GM19351 (cell line): ENCODE results near the gene TNNI2.
"Not testable (repeated sequence)": the region's sequence is repeated elsewhere in the genome, so short reads cannot be mapped to it uniquely, and the experiment has no call there.

ENCODE experiments used
- ATAC-seq: cut with Tn5 transposase; IDR thresholded peaks from one replicate; pipeline ENCODE4 v1.9.1; 2021; ENCODE audit warnings: mild to moderate bottlenecking, moderate library complexity; ENCODE audit not compliant: unreplicated experiment

Gene TNNI2

DNA sequence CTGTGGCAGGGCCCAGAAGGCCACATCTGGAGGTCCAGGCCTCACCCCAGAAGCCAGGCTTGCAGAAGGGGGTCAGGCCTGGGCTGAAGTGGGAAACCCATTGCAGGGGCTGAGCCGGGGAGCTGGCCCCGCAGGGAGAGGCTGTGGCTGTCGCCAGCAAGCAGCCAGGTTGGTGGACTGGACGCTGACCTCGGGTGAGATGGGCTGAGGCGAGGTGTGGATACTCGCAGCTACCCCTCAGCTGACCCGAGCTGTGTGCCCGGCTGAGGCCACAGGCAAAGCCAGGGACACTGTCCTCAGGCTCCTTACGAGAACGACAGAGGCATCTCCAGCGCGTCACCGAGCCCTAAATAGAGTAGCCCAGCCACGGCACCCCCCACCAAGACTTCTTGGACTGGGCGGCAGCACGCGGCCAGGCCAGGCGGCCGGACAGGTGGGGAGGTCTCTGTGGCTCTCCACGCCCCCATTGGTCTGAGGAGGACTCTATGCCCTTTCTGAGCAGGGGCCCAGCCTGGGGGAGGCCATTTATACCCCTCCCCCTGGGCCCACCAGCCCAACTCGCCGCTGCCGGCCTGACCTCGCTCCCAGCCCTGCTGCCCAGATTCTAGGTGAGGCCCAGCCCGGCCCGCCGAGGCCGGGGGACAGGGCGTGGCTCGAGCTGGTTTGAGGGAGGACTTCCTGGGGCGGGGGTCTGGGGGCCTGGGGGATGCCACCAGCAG lies at the start of gene TNNI2:
Gene TNNI2, plus strand, starts transcription at position 556 of the 719 bp plus-strand sequence. CDS start 716 bp downstream, outside the sequence.
- ATAC-seq: no peak

DNA sequence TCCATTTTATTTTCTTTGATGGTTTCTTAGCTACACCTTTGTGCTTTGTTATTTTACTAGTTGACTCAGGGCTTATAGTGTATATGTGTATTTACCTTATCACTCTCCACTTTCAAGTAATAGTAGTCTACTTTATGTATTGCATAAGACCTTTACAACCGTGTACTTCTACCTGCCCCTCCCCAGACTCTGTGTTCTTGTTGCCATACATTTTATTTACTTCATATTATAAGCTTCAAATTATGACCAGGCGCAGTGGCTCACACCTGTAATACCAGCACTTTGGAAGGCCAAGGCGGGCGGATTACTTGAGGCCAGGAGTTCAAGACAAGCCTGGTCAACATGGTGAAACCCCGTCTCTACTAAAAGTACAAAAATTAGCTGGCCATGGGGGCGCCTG lies 46.9 kb upstream of the TNNI2 start:
- no peak for ATAC-seq

DNA sequence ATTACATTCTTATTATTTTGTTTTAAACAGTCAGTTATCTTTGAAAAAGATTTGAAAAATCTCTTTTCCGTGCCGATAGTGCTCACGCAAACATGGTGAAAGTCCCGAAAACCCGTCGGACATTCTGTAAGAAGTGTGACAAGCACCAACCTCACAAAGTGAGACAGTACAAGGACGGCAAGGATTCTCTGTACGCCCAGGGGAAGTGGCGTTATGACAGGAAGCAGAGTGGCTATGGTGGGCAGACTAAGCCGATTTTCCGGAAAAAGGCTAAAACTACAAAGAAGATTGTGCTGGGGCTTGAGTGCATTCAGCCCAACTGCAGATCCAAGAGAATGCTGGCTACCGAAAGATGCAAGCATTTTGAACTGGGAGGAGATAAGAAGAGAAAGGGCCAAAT lies 46.3 kb upstream of the TNNI2 start:
- no peak for ATAC-seq

DNA sequence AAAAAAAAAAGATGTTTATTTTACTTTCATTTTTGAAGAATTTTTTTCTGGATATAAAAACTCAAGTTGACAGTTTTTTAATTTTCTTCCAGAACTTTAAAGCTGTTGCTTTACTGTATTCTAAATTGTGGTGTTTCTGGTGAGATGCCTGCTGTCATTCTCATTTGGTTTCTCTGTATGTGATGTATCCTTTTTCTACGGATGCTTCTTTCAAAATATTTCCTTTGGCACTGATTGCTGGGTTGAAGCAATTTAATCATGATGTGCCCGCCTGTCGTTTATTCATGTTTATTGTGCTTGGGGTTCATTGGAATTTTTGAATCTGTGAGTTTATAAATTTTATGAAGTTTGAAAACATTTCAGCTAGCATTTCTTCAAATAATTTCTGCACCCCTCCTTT lies 45.7 kb upstream of the TNNI2 start:
- no peak for ATAC-seq

DNA sequence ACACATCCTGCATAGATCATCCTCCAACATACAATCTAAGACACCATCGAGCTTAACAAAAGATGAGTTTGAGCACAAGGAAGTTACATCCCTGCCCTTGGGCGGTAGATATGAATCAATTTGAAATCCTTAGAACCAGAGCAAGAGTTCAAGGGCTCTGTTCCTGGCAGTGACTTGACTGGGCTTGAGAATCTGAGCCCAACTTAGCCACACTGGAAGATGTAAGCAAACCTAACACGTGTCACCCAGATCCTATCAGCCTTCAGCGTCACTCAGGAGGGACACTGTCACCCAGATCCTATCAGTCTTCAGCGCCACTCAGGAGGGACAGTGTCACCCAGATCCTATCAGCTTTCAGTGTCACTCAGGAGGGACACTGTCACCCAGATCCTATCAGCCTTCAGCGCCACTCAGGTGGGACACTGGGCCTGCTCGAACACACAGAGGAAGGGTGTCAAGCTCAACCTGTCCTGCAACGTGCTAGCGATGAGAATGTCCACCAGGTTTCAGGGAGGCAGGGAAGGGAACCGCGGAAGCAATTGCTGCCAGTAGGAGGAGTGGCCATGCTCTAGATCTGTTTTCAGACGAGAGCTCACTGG lies 42.3 kb upstream of the TNNI2 start:
- ATAC-seq: no peak

DNA sequence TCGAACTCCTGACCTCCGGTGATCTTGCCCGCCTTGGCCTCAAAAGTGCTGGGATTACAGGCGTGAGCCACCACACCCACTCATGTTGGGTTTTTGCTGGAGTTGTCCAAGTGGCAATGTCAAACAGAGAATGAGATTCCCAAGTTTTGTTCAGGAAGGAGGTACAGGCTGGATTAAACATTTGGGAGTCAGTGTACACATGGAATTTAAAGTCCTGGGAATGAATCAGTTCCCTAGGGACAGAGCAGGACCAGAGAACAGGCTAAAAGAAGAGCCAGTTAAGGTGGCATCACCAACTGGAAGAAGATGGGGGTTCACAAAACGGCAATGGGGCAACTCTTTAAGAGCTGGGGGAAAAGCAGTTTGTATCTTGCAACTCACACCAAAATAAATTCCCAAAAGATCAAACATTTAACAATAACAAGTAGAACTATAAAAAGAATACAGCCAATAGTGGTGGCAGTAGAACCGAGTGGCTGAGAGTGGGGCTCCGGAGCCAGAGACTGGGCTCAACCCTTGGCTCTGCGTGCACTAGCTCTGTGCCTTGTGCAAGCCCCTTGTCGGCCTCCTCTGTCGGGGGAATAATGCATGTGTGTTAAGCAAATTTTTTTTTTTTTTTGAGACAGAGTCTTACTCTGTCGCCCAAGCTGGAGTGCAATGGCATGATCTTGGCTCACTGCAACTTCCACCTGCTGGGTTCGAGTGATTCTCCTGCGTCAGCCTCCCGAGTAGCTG lies 41.2 kb upstream of the TNNI2 start:
- no peak for ATAC-seq

DNA sequence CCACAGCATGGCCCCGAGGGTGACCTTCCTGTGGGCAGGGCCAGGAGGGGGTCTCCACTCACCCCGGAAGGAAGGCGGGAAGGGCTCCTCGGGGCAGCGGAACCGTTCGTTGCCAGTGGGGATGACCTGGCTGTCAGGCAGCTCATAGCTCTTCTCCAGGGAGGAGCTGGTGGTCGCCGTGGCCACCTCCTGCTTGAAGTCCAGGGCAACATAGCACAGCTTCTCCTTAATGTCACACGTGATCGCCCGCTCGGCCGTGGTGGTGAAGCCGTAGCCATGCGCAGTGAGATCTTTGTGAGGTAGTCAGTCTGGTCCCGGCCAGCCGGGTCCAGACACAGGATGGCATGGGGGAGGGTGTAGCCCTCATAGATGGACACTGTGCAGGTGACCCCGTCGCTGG lies 35.5 kb upstream of the TNNI2 start:
- ATAC-seq: no peak

DNA sequence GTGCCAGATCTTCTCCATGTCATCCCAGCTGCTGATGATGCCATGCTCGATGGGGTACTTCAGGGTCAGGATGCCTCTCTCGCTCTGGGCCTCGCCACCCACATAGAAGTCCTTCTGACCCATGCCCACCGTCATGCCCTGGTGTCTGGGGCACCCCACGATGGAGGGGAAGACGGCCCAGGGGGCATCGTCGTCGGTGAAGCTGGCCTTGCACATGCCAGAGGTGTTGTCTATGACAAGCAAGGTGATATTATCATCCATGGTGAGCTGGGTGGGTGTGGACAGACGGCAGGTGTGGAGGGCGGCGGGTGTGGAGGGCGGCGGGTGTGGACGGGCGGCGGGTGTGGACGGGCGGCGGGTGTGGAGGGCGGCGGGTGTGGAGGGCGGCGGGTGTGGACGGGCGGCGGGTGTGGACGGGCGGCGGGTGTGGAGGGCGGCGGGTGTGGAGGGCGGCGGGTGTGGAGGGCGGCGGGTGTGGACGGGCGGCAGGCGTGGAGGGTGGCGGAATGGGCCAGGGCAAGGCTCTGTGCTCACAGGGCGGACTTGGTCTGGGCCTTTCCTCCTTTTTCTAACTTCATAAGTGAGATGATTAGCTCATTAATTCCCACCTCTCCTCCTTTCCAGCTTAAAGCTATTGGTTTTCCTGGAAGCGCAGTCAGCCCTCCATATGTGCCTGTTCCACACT lies 34.8 kb upstream of the TNNI2 start:
- not testable (repeated sequence) for ATAC-seq

DNA sequence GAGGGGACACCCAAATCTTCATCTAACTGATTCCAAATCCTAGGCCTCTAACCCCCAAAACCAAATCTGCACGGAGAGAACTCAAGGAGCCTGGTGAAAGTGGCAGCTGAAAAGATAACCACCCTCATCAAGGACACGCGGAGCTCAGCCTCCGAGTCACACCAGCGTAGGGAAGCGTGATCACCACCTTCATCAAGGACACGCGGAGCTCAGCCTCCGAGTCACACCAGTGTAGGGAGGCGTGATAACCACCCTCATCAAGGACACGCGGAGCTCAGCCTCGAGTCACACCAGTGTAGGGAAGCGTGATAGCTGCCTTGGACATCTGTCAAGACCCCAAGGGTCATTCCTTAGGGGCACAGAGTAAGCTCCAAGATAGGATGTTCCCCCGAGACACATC lies 33.3 kb upstream of the TNNI2 start:
- no peak for ATAC-seq

DNA sequence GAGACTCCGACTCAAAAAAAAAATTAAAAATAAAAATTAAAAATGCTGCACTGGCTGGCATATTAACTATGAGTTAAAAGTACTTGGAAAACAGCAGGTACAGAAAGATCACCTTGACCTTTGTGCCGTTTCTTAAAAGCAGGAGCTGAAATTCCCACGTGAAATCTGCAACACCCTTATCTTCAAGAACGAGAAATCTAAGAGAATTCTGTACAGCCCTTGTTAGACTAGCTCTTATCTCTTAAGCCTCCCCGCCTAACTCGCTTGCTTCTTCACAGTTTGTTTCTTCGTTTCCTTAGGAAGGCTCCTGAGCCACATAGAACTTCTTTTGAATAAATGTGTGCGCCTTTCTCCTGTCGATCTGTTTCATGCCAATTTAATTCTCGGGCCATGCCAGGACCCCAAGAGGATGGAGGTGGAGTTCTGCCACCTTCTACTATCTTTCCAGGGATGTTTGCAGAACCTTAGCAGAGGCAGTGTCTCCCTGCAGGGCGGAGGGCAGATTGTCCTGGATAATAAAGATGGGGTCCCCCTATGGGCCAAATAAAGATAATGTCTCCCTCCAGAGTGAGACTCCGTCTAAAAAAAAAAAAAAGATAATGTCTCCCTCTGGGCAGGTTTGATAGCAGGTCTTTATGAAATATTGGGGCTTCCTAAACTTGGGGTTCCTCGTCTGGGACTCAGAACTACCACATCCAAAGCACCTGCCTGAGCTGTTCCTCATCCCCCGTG lies 31.4 kb upstream of the TNNI2 start:
- no peak for ATAC-seq

DNA sequence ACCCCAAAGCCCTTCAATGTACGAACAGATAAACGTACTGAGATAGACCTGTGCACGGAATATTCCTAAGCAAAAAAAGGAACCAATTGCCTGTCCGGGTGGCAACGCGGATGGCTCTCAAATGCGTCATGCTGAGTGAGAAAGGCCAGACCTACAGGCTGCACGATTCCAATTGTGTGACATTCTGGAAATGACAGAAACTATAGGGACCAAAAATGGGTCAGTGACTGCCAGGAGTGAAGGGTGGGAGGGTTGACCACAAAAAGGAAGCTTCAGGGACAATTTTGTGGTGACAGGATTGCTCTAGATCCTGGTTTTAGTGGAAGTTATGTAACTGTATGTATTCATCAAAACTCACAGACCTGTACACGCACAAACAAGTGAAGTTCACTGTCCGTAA lies 28.0 kb upstream of the TNNI2 start:
- ATAC-seq: no peak

DNA sequence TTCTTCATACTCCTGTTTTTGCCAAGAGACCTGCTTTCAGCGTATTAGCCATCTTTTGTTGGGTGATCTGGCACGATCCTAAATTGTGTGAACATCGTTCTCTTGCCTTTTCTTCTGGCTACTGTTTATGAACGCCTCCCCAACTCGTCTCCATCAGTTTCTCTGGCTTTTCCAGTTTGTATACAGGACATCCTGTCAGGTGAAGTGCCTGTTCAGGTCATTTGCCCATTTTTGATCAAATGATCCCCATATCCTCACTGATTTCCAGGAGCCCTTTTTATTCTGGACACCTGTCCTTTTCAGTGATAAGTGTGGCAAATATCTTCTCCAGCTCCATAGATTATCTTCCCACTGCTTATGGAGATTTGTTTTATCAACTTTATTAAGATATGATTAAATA lies 26.5 kb upstream of the TNNI2 start:
- ATAC-seq: no peak

DNA sequence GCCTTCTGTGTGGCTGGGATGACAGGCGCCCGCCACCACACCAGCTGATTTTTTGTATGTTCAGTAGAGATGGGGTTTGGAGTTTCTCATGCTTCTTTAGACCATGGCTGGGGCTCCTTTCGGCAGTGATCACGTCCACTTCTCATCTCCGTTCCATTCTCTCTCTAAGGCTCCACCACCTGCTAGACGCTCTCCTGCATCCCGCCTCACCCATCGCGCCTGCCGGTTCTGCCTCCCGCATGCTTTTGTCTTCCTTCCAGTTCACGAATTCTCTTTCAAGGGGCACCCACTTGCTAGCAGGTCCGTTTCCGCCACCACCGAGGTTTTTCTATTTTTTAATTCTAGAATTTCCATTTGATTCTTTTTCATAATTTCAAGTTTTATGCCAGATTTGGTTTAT lies 26.0 kb upstream of the TNNI2 start:
- no peak for ATAC-seq

DNA sequence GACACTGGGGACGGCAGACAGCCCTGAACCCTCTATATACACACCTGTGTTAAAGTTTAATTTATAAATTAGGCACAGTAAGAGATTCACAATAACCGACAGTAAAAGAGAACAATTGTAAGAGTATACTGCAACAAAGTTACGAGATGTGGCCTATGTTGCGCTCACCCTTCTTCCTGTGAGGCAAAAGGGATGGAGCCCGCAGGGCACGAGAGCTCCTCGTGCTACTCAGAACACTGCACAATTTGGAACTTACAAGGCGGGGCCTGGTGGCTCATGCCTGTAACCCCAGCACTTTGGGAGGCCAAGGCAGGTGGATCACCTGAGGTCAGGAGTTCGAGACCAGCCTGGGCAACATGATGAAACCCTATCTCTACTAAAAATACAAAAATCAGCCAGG lies 25.4 kb upstream of the TNNI2 start:
- not testable (repeated sequence) for ATAC-seq

DNA sequence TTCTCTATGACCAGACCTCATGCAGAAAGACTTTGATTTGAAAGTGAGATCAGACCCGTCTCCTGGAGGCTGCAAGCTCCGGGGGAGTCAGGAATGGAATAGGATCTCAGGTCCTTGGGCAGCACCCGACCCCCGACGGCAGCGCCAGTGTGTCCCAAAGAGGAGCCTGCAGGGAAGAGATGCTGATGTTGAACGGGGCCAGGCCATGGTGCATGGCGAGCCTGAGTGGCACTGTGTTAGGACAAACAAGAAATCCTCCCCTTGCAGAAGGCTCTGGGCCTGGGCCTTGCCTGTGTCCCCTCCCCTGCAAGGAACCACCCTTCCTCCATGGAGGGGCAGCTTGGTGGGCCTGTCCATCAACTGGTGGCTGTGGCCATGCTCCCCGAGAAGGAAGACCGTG lies 24.1 kb upstream of the TNNI2 start:
- no peak for ATAC-seq

DNA sequence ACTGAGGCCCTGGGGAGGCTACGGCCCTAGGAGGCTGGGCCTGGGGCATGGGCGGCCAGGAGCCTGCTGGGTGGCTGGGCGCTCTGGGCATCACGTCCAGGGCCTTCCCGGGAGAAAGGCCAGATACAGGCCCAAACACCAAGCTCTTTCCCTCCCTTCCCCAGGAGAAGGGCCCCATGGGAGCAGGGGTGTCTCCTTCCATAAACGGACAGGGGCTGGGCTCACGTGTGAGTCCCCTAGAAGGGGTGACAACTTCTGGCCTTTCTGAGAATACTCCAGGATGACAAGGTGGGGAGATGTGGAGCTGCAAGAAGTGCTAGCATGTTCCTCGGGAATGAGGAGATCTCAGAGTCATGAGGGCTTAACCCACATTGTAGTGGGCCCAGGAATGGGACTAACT lies 23.5 kb upstream of the TNNI2 start:
- no peak for ATAC-seq

DNA sequence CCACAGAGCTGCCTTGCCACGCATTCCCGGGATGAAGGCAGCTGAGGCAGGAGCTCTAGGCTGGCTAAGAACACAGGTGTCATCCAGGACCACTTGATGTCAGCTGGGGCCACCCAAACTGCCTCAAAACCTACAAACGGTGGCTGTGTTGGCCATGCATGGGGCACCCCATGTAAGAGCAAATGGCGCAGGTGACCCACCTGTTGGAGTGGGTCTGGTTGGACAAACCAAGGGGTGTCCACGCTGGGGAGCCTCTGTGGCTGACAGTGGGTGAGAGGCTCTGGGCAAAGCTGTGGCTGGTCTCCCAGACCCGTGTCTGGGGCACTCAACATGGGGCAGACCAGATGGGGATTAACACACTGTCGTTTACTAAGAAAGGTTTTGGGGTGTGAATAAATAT lies 23.0 kb upstream of the TNNI2 start:
- ATAC-seq: no peak

DNA sequence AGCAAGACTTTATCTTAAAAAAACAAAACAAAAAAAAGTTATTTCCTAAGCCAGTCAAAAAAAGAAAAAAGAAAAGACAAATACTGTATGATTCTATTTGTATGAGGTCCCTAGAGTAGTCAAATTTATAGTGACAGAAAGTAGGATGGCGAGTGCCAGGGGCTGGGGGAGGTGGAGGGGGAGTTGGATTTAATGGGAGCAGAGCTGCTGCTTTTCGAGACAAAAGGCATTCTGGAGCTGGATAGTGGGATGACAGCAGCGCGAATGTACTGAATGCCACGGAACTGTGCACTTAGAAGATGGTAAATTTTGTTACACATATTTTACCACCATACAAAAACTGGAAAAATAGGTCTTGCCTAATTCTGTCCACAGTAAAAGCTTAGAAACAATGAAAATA lies 21.8 kb upstream of the TNNI2 start:
- ATAC-seq: no peak

DNA sequence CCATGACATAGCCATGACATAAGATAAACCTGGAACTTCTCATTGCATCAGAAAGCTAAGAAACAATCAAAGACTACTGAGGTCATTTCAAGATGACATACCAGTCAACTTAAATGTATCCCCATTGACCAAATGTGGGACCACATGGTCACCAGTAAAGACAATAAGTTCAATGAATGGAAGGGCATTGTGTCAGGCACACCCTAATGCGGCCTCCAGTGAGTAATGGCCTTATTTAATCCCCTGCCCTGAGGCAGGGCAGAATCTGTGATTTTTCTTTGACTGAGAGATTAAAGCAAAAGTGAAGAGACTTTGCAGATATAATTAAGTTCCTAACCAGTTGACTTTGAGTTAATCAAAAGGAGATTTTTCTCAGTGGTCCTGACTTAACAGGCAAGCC lies 21.3 kb upstream of the TNNI2 start:
- ATAC-seq: no peak

DNA sequence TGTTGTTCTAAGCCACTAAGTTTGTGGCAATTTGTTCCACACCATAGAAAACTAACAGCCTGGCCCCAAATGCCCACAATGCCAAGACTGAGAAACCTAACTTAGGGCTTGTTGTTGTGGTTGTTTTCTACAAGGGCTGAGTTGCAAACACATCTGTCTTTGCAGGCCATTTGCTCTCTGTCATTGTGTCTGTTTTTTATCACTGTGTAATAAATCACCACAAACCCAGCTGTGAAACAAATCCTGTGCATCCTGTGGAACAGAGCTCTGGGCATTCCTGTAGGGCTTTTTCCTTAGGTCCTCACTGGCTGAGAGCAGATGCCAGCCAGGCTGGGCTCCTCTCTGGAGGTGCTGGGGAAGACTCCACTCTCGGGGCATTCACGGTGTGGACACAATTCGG lies 19.7 kb upstream of the TNNI2 start:
- ATAC-seq: no peak
